ENCODE results near the gene ITSN1. TPM values are rescaled to one million over a fixed set of nuclear protein-coding genes. Genes with fewer than 3 reads are reported as not detected.

ITSN1 gene
- total and polyA plus RNA-seq, 12 donors = 20.0 to 60.5 (median 36.7) TPM

Other genes starting within 250 kb of the ITSN1 start
- gene IFNGR2, start 239.1 kb upstream of the ITSN1 start, total RNA-seq = 10 to 100 TPM; 44.5 to 75.8 (median 60.8) TPM
- 10 to 100 TPM; 50.3 to 87.4 (median 57.4) TPM for gene IFNGR2, start 239.1 kb upstream of the ITSN1 start, polyA plus RNA-seq
- 10 to 100 TPM; 27.7 to 85.5 (median 41.4) TPM for gene TMEM50B, start 162.5 kb upstream of the ITSN1 start, total RNA-seq
- 100 to 1,000 TPM in 1 of 3 donors, 10 to 100 TPM in 2; 45.3 to 122 (median 53.3) TPM for gene TMEM50B, start 162.5 kb upstream of the ITSN1 start, polyA plus RNA-seq
- 1 to 10 TPM; 2.4 to 9.1 (median 4.1) TPM for gene DNAJC28, start 150.8 kb upstream of the ITSN1 start, total RNA-seq
- gene DNAJC28, start 150.8 kb upstream of the ITSN1 start, polyA plus RNA-seq = 1 to 10 TPM; 2.4 to 6.8 (median 3.3) TPM
- gene GART, start 100.4 kb upstream of the ITSN1 start, total RNA-seq = 10 to 100 TPM; 41.6 to 71.4 (median 61.9) TPM
- 10 to 100 TPM; 15.1 to 80.8 (median 17.5) TPM for gene GART, start 100.4 kb upstream of the ITSN1 start, polyA plus RNA-seq
- gene SON, start 99.5 kb upstream of the ITSN1 start, total RNA-seq = 100 to 1,000 TPM; 128 to 263 (median 204) TPM
- 100 to 1,000 TPM; 246 to 386 (median 284) TPM for gene SON, start 99.5 kb upstream of the ITSN1 start, polyA plus RNA-seq
- 10 to 100 TPM in 1 of 9 donors, 1 to 10 TPM in 8; 3.3 to 12.3 (median 5.0) TPM for gene DONSON, start 53.8 kb upstream of the ITSN1 start, total RNA-seq
- gene DONSON, start 53.8 kb upstream of the ITSN1 start, polyA plus RNA-seq = 10 to 100 TPM in 2 of 3 donors, 1 to 10 TPM in 1; 8.2 to 34.3 (median 12.1) TPM
- 10 to 100 TPM; 14.0 to 37.4 (median 26.4) TPM for gene CRYZL1, start 760 bp upstream of the ITSN1 start, total RNA-seq
- 10 to 100 TPM; 35.8 to 69.5 (median 39.0) TPM for gene CRYZL1, start 760 bp upstream of the ITSN1 start, polyA plus RNA-seq